CD4-positive, alpha-beta T cell treated with Interferon alpha-2 for 1 hour (primary cell): ENCODE measurements around the gene TMEM132A.
A peak's percentile ranks its signal among the peaks of the same experiment; 100 is the strongest.
"Not testable (repeated sequence)": the region's sequence is repeated elsewhere in the genome, so short reads cannot be mapped to it uniquely, and the experiment has no call there.

Source experiments
- DNase-seq, 2 donors: peaks; one replicate each; pipeline ENCODE4 v3.0.0-alpha.2; 2020 to 2022

TMEM132A gene

GRCh38 chr11:60966890-60967289 is 42.6 kb downstream of the TMEM132A start:
- DNase-seq = no peak

GRCh38 chr11:60968223-60968622 is 44.0 kb downstream of the TMEM132A start:
- DNase-seq = no peak

- DNase-seq = peak; percentile 78 to 85
Measured at GRCh38 chr11:60970369-60970774, 46.1 kb downstream of the TMEM132A start.

GRCh38 chr11:60970890-60971289 is 46.6 kb downstream of the TMEM132A start:
- no peak for DNase-seq

- peak; percentile 65 to 74 for DNase-seq
Measured at GRCh38 chr11:60971520-60971919, 47.3 kb downstream of the TMEM132A start, which contains the start of gene CD6. CD6 (plus strand) TSS chr11:60971680; CDS start chr11:60971866, 186 bp downstream.

- peak; percentile 37 to 55 for DNase-seq
Measured at GRCh38 chr11:60972182-60973030, 48.1 kb downstream of the TMEM132A start.

GRCh38 chr11:60973699-60974098 is 49.4 kb downstream of the TMEM132A start:
- DNase-seq = no peak

- not testable (repeated sequence) for DNase-seq
Measured at GRCh38 chr11:60974316-60974715, 50.1 kb downstream of the TMEM132A start.

GRCh38 chr11:60974726-60975125 is 50.5 kb downstream of the TMEM132A start:
- peak in 1 of 2 donors; percentile 47 for DNase-seq

- no peak for DNase-seq
Measured at GRCh38 chr11:60977224-60977623, 53.0 kb downstream of the TMEM132A start.

GRCh38 chr11:60977836-60978235 is 53.6 kb downstream of the TMEM132A start:
- no peak for DNase-seq

GRCh38 chr11:60978546-60979380 is 54.5 kb downstream of the TMEM132A start:
- peak in 1 of 2 donors; percentile 60 for DNase-seq

GRCh38 chr11:60981515-60981914 is 57.3 kb downstream of the TMEM132A start:
- no peak for DNase-seq

GRCh38 chr11:60982184-60982583 is 57.9 kb downstream of the TMEM132A start:
- peak in 1 of 2 donors; percentile 40 for DNase-seq

- no peak for DNase-seq
Measured at GRCh38 chr11:60984149-60984548, 59.9 kb downstream of the TMEM132A start.

- no peak for DNase-seq
Measured at GRCh38 chr11:60984636-60985035, 60.4 kb downstream of the TMEM132A start.

- DNase-seq = no peak
Measured at GRCh38 chr11:60985501-60985900, 61.2 kb downstream of the TMEM132A start.

- peak; percentile 91 to 92 for DNase-seq
Measured at GRCh38 chr11:60985991-60986915, 62.0 kb downstream of the TMEM132A start.
